ENCODE data around the gene ZNF423. TPM values are rescaled to one million over a fixed set of nuclear protein-coding genes. Genes with fewer than 3 reads are reported as not detected.
"Not testable (repeated sequence)": the region's sequence is repeated elsewhere in the genome, so short reads cannot be mapped to it uniquely, and the experiment has no call there.

The ZNF423 gene
- total RNA-seq, 1 donor from 2014 or later: 0.05 TPM

DNA sequence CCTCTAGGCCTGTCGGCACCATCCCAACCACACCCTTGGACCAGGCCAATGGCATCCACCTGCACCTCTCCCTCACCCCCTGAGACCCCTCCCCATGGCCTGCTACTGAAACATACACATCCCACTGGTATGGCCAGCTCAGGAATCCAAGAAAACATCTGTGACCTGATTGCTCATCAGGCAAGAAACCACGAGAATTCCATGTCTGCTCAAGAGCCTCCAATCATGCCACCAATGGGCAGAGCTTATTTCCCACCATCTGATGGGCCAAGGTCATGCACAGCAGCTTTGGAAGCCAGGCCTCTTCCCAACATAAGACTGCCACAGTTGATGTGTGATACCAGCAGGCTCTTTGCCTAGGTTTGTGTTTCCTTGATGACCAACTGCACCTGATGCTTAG is 292.2 kb downstream of the ZNF423 start:
- intact Hi-C loops (cut with micrococcal nuclease): no loop called here

- intact Hi-C loops (cut with micrococcal nuclease): not testable (repeated sequence)
Observed at GRCh38 chr16:49562894-49563293, 293.0 kb downstream of the ZNF423 start.

DNA sequence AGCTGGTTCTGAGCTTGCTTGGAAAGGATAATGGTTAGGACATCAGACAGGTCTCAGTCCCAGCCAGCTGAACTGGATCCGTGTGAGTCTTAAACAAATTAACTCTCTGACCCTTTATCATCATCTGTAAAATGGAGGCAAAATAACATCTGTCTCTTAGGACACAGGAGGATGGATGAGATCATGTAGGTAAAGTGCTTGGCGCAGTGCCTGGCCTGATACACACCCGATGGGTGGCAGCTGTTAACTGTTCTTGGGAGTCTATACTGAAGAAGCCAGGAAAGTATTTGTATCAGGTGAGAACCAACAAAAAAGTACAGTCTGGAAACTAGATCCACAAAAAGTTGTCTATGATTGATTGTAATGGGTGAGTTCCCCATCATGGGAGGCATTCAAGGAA is 293.7 kb downstream of the ZNF423 start:
- intact Hi-C loops (cut with micrococcal nuclease): no loop called here

DNA sequence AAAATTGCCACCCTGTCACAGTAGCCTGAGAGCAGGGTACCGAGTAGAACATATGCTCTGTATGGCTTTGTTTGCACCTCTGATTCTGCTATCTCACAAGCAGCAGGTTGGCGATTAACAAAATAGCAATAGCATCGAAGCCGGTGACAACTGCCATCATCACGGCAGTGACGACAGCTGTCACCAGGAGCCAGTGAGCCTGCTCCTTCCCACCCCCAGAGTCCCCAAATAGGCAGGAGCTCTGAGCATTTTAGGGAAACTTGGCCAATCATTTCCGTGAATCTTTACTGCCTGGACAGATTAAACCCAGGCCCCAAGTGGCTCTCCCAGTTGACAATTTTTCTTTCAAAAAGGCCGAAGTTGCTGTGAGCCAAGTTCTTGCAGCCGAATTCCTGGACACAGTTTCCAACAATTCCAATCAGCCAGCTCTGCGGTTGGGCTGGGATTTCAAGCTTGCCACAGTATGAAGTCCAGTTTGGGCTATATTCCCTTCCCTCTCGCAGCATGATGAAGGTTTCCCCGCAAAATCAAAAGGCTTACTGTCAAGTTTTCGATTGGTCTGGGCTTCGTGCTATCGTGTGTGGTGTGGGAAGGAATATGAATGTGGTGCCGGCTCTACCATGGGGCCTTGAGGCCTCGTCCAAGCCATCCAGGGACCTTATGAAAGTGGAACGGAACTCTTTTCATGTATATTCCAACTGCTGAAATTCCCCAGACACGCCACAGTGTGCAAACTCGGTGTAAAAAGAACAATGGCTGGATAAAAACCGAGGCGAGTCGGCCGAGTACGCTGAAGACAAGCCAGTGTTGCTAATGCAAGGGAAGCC is 295.7 kb downstream of the ZNF423 start:
- intact Hi-C loops (cut with micrococcal nuclease): no loop called here

DNA sequence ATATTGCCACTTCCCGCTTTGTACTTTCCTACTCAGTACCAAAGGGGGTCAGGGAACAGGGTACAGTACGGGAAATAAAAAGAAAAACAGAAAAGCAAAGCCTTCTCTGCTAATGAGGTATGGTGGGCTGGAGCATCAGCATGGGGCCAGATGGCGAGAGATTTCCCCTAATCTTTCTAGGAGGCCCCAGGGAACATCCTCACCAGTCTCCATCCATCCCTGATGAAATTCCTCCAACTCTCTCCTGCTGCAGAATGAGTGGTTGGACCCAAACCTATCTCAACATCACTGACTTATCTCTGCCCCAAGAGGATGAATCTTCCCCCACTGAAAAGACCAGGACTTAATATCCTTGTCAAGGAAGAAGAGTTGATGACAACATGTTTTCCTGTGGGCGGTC is 296.7 kb downstream of the ZNF423 start:
- intact Hi-C loops (cut with micrococcal nuclease): no loop called here

DNA sequence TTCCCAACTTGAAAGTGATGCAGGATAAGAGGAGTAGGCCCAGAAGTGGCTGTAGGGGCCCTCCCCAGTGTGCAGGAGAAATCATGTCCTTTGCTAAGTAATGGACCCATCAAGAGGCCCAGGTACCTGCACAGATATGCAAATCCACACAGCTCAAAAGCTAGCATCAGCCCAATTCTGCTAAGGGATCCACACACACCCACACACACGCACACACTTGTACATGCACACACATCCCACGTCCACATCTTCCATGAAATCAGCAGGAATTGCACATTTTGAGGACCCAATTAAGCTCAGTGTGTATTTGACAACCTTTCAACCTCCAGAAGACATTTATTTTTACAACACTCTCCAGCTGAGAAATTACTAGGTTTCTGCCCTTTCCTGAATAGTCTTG is 297.5 kb downstream of the ZNF423 start:
- intact Hi-C loops (cut with micrococcal nuclease): no loop called here

DNA sequence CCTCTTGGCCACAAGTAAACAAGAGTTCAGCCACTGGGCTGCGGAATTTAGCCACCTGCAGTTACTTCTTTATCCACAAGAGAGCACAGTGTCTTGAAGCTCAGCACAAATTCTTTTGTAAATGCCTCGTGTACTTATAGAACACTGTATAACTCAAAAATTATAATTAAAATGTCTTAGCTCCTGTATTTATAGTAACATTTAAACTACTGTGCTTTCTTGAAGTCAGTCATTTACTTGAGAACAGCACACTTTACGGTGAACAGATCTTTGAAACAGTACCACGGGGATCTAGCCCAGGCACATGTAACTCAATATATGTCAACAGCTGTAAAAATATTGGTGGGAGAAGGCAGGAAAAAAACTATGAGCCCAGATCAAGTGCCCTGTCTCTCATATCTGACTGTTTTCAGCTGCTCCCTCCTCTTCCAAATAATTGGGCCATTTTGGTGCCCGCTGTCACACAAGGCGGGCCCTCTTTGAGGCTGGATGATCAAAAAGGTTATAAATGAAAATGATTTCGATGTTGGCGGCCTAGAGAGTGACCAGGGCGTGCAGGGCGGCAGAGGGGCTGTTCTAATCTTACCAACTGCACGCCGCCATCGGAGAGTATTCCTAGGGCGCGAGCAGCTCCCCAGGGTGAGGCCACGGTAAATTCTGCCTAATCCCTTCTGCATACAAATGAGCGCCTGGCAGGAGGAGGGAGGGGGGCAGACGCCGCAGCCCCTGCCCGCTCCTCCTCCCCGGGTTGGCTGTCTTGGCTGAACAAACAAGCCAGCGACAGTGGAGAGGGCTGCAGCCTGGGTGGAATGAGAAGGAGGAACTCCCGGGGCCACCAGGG is 299.1 kb downstream of the ZNF423 start:
- intact Hi-C loops (cut with micrococcal nuclease): no loop called here

- intact Hi-C loops (cut with micrococcal nuclease): no loop called here
Observed at GRCh38 chr16:49556249-49556605, 299.7 kb downstream of the ZNF423 start.

- intact Hi-C loops (cut with micrococcal nuclease): no loop called here
Observed at GRCh38 chr16:49554681-49555080, 301.2 kb downstream of the ZNF423 start.

- intact Hi-C loops (cut with micrococcal nuclease): no loop called here
Observed at GRCh38 chr16:49552313-49552928, 303.5 kb downstream of the ZNF423 start.

GRCh38 chr16:49550666-49551065 is 305.2 kb downstream of the ZNF423 start:
- intact Hi-C loops (cut with micrococcal nuclease): no loop called here

DNA sequence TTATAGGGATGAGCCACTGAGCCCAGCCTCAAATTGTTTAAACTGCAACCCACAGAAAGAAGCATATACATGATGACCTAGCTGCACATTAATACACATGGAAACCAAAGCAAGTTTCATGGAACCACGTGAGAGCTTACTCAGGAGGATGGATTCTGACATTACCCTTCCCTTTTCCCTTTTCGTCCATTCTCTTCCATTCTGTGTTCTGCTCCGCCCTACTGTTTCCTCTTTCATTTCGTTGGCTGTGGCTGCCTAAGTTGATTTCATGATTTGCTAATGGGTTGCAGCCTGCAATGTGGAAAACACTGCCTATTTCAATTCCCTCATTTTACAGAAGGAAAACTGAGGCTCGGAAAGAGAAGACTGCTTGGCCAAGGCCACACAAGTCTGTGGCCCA is 305.8 kb downstream of the ZNF423 start:
- intact Hi-C loops (cut with micrococcal nuclease): no loop called here

DNA sequence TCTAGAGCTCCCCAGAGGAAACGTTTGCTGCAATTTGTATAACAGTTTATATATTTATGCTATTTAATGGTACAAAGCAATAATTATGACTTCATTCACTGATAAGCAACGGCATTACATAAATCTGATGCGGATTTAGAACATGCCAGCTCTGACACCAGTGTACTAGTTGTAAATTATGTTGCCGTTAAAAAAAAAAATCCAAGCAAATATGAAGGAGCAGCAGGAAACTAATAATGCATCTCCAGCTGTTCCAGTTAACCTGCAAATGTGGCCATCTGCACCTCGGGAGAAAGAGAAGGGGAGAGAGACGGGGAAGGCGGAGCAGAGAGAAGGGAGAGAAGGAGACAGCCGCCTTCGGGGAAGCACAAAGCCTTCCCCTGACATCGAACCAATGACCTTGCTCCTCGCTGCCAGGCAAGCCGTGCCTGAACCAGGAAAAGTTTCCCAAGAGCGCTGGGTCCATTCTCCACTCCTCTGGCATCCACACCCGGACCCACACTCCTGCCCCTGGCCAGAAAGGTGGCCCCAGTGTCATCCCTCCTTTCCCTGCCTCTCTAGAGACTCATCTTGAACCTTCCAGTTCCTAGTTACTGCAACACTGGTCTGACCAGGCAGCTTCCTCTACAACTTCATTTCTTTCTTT is 307.5 kb downstream of the ZNF423 start:
- intact Hi-C loops (cut with micrococcal nuclease): no loop called here

- intact Hi-C loops (cut with micrococcal nuclease): no loop called here
Observed at GRCh38 chr16:49547448-49547847, 308.5 kb downstream of the ZNF423 start.

- intact Hi-C loops (cut with micrococcal nuclease): no loop called here
Observed at GRCh38 chr16:49546735-49547134, 309.2 kb downstream of the ZNF423 start.

GRCh38 chr16:49545741-49546448 is 310.0 kb downstream of the ZNF423 start:
- intact Hi-C loops (cut with micrococcal nuclease): no loop called here

GRCh38 chr16:49545243-49545642 is 310.7 kb downstream of the ZNF423 start:
- intact Hi-C loops (cut with micrococcal nuclease): no loop called here

DNA sequence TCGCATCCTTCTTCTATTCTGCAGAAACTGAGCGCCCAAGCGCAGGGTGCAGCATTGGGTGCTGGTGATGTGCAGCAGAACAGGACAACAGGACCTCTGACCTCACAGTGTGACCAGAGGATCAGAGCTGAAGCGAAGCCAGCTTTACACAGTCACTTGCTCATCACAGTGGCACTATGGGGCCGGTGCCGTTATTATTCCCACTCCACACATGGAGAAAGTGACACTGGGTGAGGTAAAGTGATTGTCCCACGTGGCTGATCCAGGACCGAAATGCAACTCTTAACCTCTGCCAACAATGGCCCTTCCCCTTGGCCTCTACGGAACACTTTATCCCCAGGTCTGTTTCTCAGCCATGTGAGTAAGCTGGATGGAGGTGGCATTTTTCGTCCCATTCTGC is 311.1 kb downstream of the ZNF423 start:
- intact Hi-C loops (cut with micrococcal nuclease): no loop called here

- intact Hi-C loops (cut with micrococcal nuclease): no loop called here
Observed at GRCh38 chr16:49543631-49543946, 312.3 kb downstream of the ZNF423 start.

DNA sequence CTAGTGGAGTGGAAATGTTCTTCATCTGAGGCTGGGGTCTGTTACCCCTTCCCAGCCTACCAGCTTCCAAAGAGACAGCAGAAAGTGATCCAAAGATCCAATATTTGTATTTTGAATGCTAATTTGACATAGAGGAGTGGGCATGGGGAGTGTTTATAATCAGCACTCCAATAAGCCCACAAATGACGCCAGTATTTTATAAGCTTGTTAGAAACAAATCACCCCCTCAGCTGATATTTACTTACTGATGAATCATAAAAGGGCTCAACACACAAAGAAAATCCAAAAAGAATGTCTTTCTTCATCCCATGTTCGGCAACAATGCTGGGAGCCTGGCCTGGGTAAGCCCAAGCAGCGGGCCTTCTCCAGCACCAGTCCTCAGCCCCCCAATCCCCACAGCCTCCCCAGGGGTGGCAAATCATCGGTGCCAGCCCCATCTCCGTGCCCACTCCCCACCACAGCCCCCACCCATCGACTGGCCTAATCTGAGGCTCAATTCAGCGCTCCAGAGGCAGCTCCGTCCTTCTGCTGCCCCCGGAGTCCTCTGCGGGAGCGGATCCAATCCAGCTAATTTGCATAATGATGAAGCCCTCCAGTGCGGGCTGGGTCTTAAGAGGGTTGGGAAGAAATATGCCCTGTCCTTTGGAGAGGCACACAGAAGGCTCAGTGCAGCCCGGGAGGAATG is 312.8 kb downstream of the ZNF423 start:
- intact Hi-C loops (cut with micrococcal nuclease): no loop called here

All from T-helper 2 cell treated with Interferon-gamma antibody and Interleukin-4, amounts not matched to agents 100 ng/mL and 5 ng/mL, for 36 hours (primary cell).